Amygdala (tissue), 56 donors: ENCODE results near the gene LSM3.
"Not testable (repeated sequence)": the region's sequence is repeated elsewhere in the genome, so short reads cannot be mapped to it uniquely, and the experiment has no call there.

Experiments used
- DNase-seq, 56 donors: peaks; one replicate each; lab custom pipeline; 2025; lab: John Stamatoyannopoulos, UW

Gene LSM3

DNA sequence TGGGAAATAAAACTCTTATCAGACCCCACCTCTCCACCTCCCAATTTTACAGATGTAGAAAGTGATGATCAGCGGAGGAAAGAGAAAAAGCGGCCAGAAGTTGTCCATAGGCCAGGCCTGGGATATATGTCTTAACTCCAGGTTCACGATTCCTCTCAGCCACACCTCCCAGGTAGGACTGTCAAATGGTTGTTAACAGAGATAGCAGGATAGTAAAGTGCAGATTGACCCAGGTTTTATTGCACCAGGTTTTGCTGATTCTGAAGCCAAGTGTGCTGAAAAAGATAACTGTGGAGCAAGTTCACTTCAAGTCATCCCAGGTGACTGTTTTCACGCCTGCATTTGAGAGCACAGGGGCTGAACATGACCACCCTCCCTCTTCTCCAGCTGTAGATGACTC lies 36.1 kb downstream of the LSM3 start:
- no peak for DNase-seq

DNA sequence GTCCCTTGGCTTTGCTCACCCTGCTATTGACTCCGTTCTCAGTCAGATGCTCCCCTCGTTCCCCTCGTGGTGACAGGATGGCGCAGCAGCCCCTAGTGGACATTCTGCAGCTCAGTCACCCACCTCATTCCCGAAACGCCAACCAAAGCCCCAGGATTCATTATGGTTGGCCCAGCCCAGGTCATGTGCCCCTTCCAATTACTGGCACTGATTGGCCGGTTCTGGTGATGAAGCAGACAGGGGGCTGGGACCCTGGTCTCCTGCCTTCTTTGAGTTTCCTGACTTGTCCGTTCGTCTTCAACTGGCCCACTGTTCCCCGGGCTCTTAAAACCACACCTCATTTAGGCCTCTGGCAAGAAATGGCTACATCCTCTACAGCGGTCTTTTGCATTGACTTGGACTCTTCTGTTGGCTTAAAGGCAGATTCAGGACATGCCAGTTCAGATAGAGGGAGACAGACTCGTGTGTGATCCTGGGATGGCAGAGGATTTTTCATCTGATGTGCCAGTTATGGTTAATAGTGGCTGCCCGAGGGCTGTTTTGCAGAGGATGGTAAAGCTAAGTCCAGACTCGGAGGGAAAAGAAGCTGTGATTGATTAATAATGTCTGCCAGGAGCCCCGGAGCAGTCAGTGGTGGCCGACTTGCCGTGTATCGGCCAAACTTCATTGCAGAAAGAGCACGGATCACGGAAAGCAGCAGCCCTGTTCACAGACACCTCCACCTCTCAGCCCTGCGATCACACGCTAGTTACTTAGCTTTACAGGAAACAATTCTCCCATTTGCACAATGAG lies 37.8 kb downstream of the LSM3 start:
- peak in 52 of 56 donors; percentile 5 to 89 (median 56) for DNase-seq

DNA sequence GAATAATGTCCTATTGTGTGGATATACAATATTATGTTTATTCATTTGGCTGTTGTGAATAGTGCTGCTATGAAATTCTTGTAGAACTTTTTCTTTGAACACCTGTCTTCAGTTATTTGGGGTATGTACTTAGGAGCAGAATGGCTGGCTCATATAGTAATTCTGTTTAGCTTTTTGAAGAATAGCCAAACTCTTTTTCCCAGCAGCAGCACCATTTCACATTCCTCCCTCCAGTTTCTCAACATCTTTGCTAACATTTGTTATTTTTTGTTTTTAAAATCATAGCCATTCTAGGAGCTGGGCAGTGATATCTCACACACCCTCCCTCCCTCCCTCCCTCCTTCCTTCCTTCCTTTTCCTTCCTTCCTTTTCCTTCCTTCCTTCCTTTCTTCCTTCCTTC lies 39.7 kb downstream of the LSM3 start:
- no peak for DNase-seq

DNA sequence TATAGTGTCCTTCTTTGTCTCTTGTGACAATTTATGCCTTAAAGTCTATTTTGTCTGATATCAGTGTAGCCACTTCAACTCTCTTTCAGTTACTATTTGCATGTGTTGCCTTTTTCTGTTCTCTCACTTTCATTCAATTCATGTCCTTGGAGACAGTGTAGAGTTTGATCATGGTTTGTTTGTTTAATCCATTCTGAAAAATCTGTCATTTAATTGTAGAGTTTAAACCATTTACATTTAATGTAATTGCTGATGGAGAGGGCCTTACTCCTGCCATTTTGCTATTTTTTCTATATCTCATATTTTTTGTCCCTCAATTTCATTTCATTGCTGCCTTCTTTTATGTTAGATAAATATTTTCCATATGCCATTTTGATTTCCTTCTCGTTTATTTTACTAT lies 42.3 kb downstream of the LSM3 start:
- no peak for DNase-seq

DNA sequence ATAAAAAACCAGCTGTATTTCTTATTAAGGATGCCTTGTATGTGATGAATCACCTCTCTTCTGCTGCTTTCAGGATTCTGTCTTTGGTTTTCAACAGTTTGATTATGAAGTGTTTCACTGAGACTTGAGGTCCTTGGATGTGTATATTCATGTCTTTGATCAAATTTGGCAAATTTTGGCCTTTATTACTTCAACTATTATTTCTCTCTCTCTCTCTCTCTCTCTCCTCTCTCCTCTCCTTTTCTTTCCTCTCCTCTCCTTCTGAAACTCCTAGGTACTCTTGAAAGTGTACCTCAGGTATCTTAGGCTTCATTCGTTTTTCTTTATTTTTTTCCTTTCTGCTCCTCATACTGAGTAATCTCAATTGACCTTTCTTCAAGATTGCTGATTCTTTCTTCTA lies 43.3 kb downstream of the LSM3 start:
- no peak for DNase-seq

DNA sequence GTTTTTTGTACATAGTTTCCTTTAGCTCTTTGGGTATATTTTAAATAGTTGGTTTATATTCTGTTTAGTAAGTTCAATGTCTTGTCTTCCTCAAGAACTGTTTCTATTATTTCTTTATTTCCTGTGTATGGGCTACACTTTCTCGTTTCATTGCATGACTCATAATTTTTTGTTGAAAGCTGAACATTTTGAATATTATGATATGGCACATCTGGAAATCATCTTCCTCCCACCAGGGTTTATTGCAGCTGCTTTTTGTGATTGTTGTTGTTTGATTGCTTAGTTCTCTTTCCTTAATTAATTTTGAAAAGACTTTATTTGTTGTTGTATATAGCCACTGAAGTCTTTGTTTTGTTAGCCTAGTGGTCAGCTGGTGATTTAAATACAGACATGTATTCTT lies 43.8 kb downstream of the LSM3 start:
- DNase-seq: no peak

DNA sequence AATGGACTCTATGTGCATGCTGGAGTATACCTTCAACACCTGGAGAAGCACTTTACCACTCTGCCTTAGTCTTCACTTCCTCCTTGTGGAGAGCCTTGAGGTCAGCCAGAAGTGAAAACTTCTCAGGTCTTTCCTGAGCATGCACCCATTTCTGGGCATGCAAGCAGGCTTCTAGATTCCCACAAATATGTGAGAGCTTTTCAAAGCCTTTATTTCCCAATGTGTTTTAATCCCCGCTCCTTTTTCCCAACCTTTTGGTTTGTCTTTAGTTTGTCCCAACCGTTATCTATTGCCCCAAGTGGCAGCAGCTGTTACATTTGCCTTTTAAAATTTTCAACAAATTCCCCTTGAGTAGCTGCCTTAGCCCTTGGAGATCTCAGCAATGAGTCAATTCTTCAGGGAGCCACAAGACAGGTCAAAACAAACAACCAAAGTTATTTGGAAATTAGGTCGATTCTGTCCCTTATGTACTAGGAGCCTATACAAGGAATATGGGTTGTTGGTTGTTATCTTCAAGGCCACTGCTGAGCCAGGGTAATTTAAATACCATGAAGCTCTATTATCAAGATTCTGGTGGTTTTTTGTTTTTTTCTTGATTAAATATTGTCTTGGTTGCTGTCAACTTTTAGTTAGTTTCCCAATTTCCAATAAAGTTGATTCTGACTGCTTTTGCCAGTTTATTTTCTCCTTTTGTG lies 44.4 kb downstream of the LSM3 start:
- no peak for DNase-seq

DNA sequence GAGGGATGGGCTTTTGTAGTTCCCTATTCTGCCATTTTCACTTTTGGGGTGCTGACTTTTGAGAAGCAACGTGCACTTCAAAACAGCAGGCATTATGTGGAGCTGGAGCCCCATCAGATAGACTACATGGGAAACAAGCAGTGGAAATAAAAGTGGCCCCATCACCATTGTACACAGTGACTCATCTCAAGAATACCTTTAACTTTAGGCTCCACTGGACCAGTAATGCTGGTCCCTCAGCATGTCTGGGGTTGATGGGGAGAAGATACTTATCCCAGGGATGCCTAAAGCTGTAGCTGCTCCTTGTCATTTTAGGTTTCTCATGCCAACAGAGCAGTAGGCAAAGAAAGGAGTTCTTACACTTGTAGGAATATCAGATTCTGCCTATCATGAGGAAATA lies 45.0 kb downstream of the LSM3 start:
- DNase-seq: no peak

DNA sequence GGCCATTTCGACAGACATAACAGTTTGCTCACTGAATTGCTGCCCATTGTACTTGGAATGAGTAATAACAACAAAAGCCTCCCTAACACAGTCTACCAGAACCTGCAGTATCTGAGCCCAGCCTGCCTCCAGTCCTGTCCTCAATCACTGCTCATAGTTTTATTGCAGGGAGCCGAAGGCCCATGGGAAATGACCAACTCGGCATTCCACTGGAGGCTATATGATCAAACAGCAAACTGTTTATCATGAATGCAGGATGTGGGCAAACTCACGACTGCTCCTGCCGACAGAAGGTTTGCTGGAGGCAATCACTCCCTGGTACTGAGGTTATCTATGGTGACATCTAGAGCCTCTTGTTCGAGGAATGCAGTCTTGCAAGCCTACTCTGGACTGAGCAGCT lies 46.3 kb downstream of the LSM3 start:
- DNase-seq: no peak

DNA sequence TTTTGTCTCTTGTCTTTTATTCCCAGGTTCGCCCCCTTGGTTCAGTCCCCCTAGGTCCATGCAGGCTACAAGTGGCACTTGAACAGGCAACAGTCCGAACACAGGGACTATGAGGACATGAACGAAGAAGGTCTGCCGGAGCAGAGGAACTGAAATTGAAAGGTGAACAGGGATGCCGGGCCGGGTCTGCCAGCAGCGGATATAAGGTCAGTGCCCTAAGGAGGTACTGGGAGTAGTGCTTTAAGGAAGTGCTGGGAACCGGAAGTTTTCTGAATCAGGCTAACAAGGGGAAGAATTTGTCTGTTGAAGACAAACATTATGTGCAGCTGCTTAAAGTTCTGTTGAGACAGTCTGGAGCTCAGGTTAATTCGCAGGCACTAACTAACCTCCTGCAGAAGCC lies 46.8 kb downstream of the LSM3 start:
- DNase-seq: no peak

DNA sequence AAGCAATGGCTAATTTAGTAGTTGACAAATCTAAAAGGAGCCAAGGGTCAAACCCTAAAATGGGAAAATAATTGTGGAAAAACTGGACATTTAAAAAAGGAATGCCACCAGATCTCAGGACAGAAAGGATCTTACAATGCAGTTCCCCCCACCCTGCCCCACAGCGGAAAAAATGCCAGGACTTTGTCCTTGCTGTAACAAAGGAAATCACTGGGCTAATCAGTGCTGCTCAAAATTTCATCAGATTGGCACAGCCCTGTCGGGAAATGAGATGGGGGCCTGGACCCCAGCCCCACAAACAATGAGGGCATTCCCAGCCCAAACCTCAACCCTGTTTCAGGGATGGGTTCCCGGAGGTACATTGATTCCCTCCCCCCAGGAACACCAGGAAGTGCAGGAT lies 47.7 kb downstream of the LSM3 start:
- DNase-seq: not testable (repeated sequence)

DNA sequence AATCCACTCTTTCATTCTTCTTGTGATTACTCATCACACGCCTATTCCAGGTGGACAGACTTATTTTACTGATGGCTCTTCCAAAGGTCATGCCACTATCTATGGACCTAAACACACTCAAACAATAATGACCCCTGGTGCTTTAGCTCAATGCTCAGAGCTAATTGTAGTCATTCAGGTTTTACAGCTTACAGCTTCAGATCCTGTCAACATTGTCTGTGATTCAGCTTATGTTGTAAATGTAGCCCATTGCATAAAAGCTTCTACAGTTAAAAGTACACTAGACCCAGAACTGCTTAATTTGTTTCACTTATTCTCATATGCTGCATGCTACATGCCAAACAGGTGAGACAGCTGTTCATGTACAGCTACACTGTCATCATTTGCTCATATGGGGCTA lies 49.2 kb downstream of the LSM3 start:
- no peak for DNase-seq

DNA sequence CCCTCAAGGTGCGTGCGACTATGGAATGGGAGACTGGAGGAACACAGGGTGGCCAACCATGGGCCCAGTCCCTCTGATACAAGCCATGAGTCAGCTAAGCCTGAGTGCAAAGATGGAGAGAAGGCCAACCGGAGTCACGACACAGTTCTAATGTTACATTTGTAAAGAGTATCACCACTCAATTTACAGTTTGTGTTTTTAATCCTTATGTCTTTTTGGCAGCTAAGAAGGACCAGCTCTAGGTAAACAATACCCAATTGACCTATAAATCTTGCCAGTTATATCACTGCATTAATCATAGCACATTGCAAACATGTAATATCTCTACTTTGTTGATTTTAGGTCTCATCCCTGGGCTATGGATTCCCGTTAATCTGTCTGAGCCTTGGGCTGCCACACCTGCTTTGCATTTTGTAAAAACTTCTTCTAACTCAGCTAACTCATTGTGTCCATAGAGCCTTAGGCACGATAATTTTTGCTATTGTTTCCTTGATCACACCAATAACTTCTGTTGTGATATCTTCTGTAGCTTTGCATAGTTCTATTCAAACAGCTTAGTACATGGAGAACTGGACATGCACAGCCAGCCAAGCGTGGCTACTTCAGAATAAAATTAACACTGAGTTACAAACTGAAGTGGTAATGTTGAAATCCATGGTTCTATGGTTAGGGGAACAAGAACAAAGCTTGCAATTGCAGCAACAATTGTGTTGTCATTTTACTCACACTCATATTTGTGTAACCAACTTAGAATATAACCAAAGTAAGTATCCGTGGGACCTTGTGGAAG lies 50.3 kb downstream of the LSM3 start:
- DNase-seq: no peak

DNA sequence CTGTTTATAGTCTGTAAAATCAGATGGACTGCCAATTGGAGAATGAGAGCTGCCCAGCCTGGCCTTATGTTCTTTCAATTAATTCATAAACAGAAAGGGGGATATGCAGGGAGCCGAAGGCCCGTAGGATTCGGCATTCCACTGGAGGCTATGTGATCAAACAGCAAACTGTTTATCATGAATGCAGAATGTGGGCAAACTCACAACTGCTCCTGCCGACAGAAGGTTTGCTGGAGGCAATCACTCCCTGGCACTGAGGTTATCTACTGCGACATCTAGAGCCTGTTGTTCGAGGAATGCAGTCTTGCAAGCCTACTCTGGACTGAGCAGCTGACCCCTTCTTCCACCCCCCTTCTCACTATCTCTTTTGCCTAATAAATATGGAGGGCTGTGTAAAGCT lies 51.1 kb downstream of the LSM3 start:
- DNase-seq: not testable (repeated sequence)

DNA sequence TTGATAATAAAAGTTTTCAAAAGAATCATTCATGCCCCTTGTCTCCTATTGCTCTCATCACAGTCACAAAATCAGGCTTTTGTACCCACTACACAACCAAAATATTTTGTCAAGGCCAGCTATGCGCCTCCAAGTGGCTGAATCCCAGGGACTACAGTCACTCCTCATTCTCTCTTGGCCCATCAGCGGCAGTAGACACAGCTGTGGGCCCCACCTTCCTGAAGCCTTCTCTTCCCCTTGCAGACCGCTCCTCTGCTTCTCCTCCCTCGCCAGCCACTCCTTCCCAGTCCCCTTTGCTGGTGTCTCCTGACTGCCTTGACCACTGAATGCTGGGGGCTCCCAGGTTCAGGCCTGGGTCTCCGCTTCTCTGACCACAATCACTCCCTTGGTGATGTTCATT lies 52.1 kb downstream of the LSM3 start:
- no peak for DNase-seq

DNA sequence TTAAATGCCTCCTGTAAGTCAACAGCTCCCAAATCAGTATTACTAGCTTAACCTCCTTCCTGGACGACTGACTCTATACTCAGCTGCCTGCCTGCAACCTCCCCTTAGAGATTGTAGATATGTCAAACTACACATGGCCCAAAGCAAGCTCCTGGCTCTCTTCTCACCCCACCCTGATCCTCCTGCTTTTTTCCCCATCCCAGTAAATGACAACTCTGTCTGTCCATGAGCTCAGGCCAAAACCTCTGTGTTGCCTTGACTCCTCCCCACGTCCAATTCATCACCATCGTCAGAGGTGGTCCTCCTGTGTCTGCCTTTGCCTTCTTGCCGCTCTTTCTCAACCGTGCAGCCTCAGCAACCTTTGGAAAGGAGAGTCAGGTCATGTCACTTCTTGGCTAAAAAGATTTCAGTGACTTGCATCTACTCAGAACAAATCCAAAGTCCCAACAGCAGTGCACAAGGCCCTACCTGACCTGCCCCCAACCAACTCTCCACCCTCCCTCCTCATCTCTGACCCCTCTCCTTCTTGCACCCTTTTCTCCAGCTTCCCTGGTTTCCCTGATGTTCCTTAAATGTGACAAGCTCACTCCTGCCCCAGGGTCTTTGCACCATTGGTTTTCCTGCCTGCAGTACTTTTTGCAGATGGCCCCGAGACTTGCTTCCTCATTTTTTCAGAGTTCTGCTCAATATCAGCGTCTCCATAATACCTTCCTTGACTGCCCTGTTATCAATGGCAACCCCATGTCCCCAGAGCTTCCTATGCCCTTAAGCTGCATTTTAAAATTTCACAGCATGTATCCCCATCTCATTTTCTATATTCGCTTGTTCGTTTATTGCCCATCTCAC lies 52.8 kb downstream of the LSM3 start:
- no peak for DNase-seq

DNA sequence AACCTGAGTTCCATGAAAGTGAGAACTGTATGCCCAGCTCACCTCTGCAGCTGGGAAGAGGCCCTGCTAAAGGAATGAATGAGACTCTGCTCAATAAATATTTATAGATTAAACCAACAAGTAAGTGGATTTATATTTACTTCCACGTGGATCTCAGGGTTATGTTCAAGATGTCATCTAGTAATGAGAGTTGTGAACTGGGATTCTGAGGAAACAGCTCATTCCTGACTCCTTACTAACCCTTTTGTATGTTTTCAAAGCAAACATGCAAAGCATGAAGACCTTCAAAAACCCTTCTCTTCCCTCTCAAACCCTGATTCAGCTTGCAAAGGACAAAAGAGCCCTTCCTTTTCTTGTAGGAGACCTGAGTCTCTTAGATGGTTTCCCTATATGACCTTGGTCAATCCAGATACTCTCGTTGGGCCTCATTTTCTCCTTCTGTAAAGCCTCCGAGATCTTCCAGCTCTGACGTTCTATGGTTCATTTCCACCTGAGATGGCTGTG lies 53.4 kb downstream of the LSM3 start:
- DNase-seq: no peak

DNA sequence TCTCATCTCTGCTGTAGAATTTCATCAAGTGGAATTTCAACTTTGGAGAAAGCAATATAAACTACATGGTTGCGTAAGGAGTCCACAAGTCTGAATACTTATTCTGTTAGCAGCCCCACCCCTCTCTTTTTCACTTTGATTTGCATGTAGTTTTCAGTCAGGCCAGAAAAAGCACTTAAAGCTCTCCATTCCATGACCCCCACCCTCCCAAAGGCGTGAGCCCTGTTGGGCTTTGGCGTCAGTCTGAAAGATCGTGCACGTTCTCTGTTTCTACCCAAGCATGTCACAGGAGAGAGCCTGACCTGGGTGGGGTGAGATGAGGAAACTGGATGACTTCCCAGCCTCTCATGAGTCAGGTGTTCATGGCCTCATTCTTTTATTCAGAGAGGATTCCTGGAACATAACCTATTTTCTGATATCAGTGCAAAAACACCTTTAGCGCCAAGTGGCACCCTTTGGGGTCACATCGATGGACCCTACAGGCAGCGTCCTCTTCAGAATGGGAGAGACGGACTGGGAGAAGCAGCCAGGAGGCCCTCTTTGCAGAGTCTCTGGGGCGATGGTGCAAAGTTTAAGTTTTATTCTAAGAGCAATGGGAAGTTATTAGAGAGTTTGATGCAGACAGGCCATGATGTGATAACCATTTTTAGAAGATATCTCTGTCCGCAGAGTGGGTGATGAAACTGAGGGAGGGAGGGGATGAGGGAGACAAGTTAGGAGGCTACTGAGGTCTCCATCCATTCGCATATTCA lies 55.8 kb downstream of the LSM3 start:
- DNase-seq: no peak
